Esophagus squamous epithelium (tissue), 4 donors: ENCODE data around the gene NEU4.

Experiments
- CTCF ChIP-seq, 6 experiments: fragments of 450-650 bp in 4 of 6; fragments of 200-600 bp in 2 of 6; sonication (generic) in 2 of 6; IDR thresholded peaks; one replicate each; pipeline ENCODE4 v1.5.1; 2016 to 2019; ENCODE audit warnings: antibody characterized with exemption in 6 of 6, mild to moderate bottlenecking in 4 of 6, moderate library complexity in 4 of 6
- POLR2A ChIP-seq, 4 donors: fragments of 450-650 bp; IDR thresholded peaks; one replicate each; pipeline ENCODE4 v1.6.1; 2017; ENCODE audit warnings: antibody characterized with exemption in 4 of 4, mild to moderate bottlenecking in 4 of 4, moderate library complexity in 3 of 4

GRCh38 chr2:241862093-241862492 lies 53.1 kb downstream of the NEU4 start:
- no peak for TF ChIP-seq CTCF (IDR thresholded peaks at IDR 0.05)
- TF ChIP-seq POLR2A (IDR thresholded peaks at IDR 0.05): no peak
